Stimulated activated CD8-positive, alpha-beta memory T cell treated with anti-CD3 and anti-CD28 coated beads, Interleukin-7, amount 100 ng/mL, for 1 hour (primary cell): ENCODE data around the gene FBXO15.

Experiments used
- DNase-seq, 2 donors: peaks; one replicate each; pipeline ENCODE4 v3.0.0-alpha.2; 2020; ENCODE audit warnings: low read depth in 2 of 2

Gene FBXO15

DNA sequence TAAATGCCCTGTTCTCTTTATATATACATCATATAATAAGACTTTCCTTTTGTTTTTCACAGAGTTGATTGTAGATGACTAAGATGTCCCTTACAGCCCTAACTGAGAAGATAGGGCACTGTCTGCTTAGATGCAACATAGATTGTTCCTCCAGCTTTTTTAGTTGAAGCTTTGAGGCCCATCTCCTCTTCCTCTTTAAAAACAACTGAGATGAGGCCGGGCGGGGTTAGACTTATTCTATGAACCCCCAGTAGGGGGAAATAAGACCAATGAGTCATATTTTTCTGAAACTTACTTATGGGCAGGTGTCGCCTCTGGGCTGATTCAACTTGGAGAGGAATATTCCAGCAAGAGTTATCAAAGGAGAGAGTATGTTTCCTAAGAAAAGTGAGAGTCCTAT lies 84.6 kb downstream of the FBXO15 start:
- DNase-seq: no peak

DNA sequence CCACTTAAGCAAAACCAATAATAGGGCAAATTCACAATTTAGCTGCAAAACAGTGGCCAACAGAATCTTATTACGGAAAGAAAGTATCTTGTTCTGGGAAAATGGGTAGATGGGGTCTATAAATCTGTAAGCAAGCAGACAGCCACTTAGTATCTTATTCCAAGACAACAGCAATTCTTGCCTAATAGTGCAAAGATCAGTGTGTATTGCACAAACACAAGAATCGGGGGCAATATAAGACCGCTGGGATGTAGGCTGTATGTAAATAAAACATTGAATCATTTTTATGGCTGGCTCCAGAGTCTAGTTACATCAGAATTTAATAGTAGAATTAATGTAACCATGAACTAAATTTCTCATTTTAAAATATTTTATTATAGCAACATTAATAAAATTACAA lies 85.6 kb downstream of the FBXO15 start:
- no peak for DNase-seq

DNA sequence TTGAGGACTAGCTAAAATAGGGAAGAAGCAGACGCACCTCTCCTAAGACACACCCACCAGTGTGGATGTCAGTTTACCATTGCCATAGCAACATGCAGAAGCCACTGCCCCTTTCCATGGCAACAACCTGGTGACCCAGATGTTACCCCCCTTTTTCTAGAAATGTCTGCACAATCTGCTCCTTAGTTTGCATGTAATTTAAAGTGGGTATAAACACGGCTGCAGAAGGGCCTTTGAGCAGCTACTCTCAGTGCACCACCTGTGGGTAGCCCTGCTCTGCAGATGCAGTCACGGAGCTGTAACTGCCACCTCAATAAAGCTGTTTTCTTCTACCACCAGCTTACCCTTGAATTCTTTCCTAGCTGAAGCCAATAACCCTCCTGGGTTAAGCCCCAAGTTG lies 87.1 kb downstream of the FBXO15 start:
- no peak for DNase-seq

DNA sequence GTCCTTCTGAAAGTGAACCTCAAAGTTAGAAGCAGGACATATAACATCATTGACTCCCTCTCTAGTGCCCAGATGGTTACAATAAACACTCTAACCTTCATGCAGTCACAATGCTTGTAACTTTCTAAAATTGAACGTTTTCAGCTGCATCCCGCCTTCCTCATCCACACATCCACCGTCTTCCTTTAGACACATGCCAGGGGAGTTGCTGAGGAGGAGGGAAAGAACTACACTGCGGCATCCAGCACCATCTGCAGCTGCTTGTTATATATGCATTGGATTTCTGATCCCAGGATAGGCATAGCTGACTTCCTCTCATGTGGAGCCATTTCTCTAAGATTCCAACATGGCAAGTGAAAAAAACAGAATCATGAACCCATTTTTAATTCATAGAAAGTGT lies 96.8 kb downstream of the FBXO15 start:
- DNase-seq: no peak

DNA sequence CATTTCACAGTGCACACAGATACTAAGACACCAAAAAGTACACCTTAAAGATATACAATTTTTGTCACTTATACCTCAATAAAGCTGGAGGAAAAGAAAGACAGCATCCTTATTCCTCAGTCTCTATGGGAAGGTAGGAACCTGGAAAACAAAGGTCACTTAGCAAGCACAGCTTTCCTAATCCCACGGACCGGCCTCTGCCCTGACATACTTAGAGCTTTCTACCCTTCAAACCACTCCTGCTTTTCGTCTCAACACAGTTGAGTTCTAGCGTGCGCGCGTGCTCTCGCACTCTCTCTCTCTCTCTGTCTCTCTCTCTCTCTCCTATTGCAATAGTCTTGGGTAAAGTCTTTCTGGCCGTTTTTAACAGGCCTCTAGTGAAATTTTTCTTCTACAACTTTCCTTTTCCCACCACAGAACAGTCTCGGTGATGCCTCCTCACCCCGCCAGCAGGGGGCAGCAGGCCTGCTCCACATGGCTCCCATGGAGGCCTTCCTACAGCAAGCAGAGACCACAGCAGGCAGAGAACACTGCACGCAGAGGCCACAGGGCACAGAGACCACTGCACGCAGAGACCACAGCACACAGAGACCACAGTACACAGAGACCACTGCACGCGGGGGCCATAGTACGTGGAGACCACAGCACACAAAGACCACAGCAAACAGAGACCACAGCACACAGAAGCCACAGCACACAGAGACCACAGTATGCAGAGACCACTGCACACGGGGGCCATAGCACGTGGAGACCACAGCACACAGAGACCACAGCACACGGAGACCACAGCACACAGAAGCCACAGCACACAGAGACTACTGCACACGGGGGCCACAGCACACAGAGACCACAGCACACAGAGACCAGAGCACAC lies 106.9 kb downstream of the FBXO15 start:
- peak; percentile 3 to 28 for DNase-seq

DNA sequence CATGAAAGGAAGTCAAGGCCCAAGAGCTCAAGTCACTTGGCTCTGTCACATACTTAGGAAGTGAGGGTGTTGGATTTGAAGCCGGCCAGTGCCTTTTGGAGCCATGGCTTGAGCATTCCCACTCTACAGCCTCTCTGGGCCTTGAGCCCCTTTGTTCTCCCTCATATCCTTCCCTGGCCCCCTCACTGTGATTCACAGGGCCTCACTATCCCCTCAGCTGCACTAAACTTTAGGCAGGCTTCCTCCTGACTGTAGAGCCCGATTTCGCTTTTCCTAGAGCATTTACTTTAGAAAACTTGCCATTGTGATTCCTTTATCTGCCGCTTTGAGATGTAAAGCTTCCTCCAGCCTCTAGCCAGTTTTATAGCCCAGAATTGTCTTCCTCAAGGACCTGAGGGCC lies 107.6 kb downstream of the FBXO15 start:
- no peak for DNase-seq

DNA sequence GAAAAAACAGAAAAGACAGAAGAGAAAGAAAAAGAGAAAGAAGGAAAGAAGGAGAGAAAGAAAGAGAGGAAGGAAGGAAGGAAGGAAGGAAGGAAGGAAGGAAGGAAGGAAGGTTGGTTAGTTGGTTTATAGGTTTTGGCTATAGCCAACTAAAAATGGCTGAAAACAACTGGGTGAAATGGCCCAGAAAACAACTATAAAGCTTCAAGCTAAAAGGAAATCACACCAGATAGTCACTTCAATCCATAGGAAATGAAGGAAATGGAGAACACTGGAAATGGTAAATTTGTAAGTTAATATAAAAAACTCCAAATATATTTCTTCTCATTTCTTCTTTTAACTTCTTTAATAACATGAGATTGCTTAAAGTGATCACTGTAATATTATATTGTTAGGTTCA lies 118.5 kb downstream of the FBXO15 start:
- DNase-seq: no peak
